GM21529 (cell line): Measurements from ENCODE around the gene FAAH.
A peak's percentile ranks its signal among the peaks of the same experiment; 100 is the strongest.

Experiments used
- ATAC-seq: cut with Tn5 transposase; IDR thresholded peaks from one replicate; pipeline ENCODE4 v1.9.1; 2021; ENCODE audit not compliant: unreplicated experiment

FAAH gene

GRCh38 chr1:46421739-46422138, 27.6 kb downstream of the FAAH start:
- ATAC-seq = no peak

- ATAC-seq = no peak
Measured at GRCh38 chr1:46422261-46422871, 28.2 kb downstream of the FAAH start.

GRCh38 chr1:46423574-46424240, 29.6 kb downstream of the FAAH start:
- no peak for ATAC-seq

GRCh38 chr1:46424730-46425129, 30.6 kb downstream of the FAAH start:
- ATAC-seq = no peak

- no peak for ATAC-seq
Measured at GRCh38 chr1:46425726-46426125, 31.6 kb downstream of the FAAH start.

GRCh38 chr1:46427541-46427940, 33.4 kb downstream of the FAAH start:
- no peak for ATAC-seq

GRCh38 chr1:46429436-46429835, 35.3 kb downstream of the FAAH start:
- ATAC-seq = no peak

- ATAC-seq = no peak
Measured at GRCh38 chr1:46431695-46432094, 37.6 kb downstream of the FAAH start.

- ATAC-seq = no peak
Measured at GRCh38 chr1:46432781-46433327, 38.7 kb downstream of the FAAH start.

GRCh38 chr1:46434358-46434757, 40.2 kb downstream of the FAAH start:
- ATAC-seq = no peak

- no peak for ATAC-seq
Measured at GRCh38 chr1:46436844-46437243, 42.7 kb downstream of the FAAH start.

- ATAC-seq = no peak
Measured at GRCh38 chr1:46437723-46438122, 43.6 kb downstream of the FAAH start.

- ATAC-seq = no peak
Measured at GRCh38 chr1:46438346-46438745, 44.2 kb downstream of the FAAH start.

- no peak for ATAC-seq
Measured at GRCh38 chr1:46440478-46440877, 46.4 kb downstream of the FAAH start.

GRCh38 chr1:46442317-46443161, 48.4 kb downstream of the FAAH start:
- peak; percentile 81 for ATAC-seq

GRCh38 chr1:46444466-46444865, 50.3 kb downstream of the FAAH start:
- no peak for ATAC-seq

- ATAC-seq = no peak
Measured at GRCh38 chr1:46445773-46446256, 51.7 kb downstream of the FAAH start.

- ATAC-seq = no peak
Measured at GRCh38 chr1:46446646-46447498, 52.8 kb downstream of the FAAH start.

- ATAC-seq = no peak
Measured at GRCh38 chr1:46447499-46448108, 53.5 kb downstream of the FAAH start.
